Right lobe of liver (tissue), 6 donors: ENCODE data around the gene NLGN1. TPM values are rescaled to one million over a fixed set of nuclear protein-coding genes. Genes with fewer than 3 reads are reported as not detected.

Experiments used
- ATAC-seq, 4 donors: fragments of 200-7000 bp; cut with Tn5 transposase; one replicate each; pipeline ENCODE4 v1.9.1; 2020; ENCODE audit warnings: mild to moderate bottlenecking in 4 of 4, moderate library complexity in 4 of 4
- DNase-seq, 3 donors: peaks; one replicate each; pipeline ENCODE4 v3.0.0-alpha.2; 2020
- H3K27ac ChIP-seq, 3 donors: fragments of 200-600 bp; one replicate each; pipeline ENCODE4 v1.8.0; 2022
- H3K27me3 ChIP-seq, 2 donors: fragments of 200-600 bp; one replicate each; pipeline ENCODE4 v1.8.0; 2022
- H3K36me3 ChIP-seq, 4 donors: fragments of 200-600 bp; sonication (generic) in 1 of 4; one replicate each; pipeline versions ENCODE4 v1.5.1 to v1.8.0; 2017 to 2022; ENCODE audit warnings: control low read depth in 1 of 4
- H3K4me1 ChIP-seq, 4 donors: fragments of 200-600 bp; sonication (generic) in 1 of 4; one replicate each; pipeline versions ENCODE4 v1.5.1 to v1.8.0; 2017 to 2022; ENCODE audit warnings: control low read depth in 1 of 4
- H3K4me3 ChIP-seq, 3 donors: fragments of 200-600 bp; one replicate each; pipeline ENCODE4 v1.8.0; 2022
- H3K9me3 ChIP-seq, 4 donors: fragments of 200-600 bp; sonication (generic) in 1 of 4; one replicate each; pipeline versions ENCODE4 v1.5.1 to v1.8.0; 2017 to 2022; ENCODE audit warnings: control low read depth in 1 of 4
- POLR2A ChIP-seq: fragments of 450-650 bp; IDR thresholded peaks from one replicate; pipeline ENCODE4 v1.6.1; 2017; ENCODE audit warnings: antibody characterized with exemption, mild to moderate bottlenecking
- WGBS: methylation state at CpG from one replicate; pipeline ENCODE4 v1.1.6; 2018; ENCODE audit warnings: low coverage, low lambda C conversion rate; ENCODE audit not compliant: insufficient coverage; ENCODE audit errors: missing lambda C conversion rate; 5-methylcytosine and 5-hydroxymethylcytosine counted together
- intact Hi-C, 2 donors: fragments of 100-400 bp; cut with DNase I; formaldehyde crosslinking; loops; one replicate each; pipeline versions ENCODE4 v1.11.2 to v1.14.1; 2022
- total RNA-seq, 6 experiments: library from RNA; depleted of rRNA in 2 of 6; stranded (reverse); fragments of >200 nt in 2 of 6; fragmentation: NEBNext Ultra II Directional in 3 of 6; extraction: Animal tissue kit (Norgen Biotek cat#: 25700) in 3 of 6; gene quantifications; one replicate each; pipeline versions ENCODE4 v1.1.0 to v1.2.4, GENCODE V29; 2016 to 2023
- TF ChIP-seq, protein P1 (sequence below), 4 donors: fragments of 200-600 bp in 3 of 4; fragments of 450-650 bp in 1 of 4; IDR thresholded peaks; one replicate each; pipeline versions ENCODE4 v1.5.1 to v1.8.0; 2016 to 2022; ENCODE audit warnings: antibody characterized with exemption in 4 of 4, mild to moderate bottlenecking in 2 of 4
- donor health status: DM: no; HTN: yes; CAD: no.
- donor health status: DM: no; HTN: no; CAD: no.
- donor health status: DM: no; HTN: no; CAD: no.
- donor health status: DM: no; HTN: yes; CAD: no.
- donor health status: DM: no; HTN: yes; CAD: no.

The NLGN1 gene
- total RNA-seq, 6 experiments from 2014 or later = 0.02 to 0.12 TPM; not detected in 4

- no peak overlapping the region for H3K27ac ChIP-seq
- DNase-seq = no peak
- ATAC-seq = no peak
- no peaks in the 10 kb centered on the region for H3K9me3 ChIP-seq
- TF ChIP-seq POLR2A = no peak
- TF ChIP-seq, protein P1, sequence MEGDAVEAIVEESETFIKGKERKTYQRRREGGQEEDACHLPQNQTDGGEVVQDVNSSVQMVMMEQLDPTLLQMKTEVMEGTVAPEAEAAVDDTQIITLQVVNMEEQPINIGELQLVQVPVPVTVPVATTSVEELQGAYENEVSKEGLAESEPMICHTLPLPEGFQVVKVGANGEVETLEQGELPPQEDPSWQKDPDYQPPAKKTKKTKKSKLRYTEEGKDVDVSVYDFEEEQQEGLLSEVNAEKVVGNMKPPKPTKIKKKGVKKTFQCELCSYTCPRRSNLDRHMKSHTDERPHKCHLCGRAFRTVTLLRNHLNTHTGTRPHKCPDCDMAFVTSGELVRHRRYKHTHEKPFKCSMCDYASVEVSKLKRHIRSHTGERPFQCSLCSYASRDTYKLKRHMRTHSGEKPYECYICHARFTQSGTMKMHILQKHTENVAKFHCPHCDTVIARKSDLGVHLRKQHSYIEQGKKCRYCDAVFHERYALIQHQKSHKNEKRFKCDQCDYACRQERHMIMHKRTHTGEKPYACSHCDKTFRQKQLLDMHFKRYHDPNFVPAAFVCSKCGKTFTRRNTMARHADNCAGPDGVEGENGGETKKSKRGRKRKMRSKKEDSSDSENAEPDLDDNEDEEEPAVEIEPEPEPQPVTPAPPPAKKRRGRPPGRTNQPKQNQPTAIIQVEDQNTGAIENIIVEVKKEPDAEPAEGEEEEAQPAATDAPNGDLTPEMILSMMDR (IDR thresholded peaks at IDR 0.05) = no peak
- H3K4me3 ChIP-seq = no peak overlapping the region
- H3K4me1 ChIP-seq = no peaks in the 10 kb centered on the region
- H3K36me3 ChIP-seq = no peaks in the 10 kb centered on the region
- H3K27me3 ChIP-seq = no peaks in the 10 kb centered on the region
- intact Hi-C loops = no loop called here
- WGBS = 81% methylated on average over 4 of the region's 4 CpGs
Measured at GRCh38 chr3:173891272-173892100, 493.9 kb downstream of the NLGN1 start.

DNA sequence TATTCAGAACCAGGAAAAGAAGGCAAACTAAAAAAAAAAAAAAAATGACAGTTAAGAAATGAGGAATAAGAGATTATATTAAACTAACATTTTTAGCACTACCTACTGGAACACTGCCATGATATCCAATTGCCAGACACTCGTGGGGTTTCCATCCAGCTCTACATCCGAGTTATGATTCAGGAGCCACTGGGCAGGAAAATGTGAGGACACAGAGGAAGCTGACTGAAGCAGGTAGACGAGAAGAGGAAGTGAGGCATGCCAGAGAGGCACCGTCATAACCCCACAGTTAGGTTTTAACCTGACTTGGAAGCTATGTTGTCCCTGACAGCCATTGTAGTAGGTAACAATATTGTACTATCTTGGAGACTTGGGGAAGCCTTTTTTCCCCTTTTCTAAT is 495.0 kb downstream of the NLGN1 start:
- Histone ChIP-seq H3K36me3 (no peaks in the 10 kb centered on the region), H3K27ac (no peak overlapping the region), H3K4me3 (no peak overlapping the region), H3K4me1 (no peaks in the 10 kb centered on the region), H3K9me3 (no peaks in the 10 kb centered on the region), H3K27me3 (no peaks in the 10 kb centered on the region)
- intact Hi-C loops = no loop called here
- 24% methylated on average over 4 of the region's 4 CpGs for WGBS
- no peak for TF ChIP-seq POLR2A
- ATAC-seq (no peak), DNase-seq (no peak)

DNA sequence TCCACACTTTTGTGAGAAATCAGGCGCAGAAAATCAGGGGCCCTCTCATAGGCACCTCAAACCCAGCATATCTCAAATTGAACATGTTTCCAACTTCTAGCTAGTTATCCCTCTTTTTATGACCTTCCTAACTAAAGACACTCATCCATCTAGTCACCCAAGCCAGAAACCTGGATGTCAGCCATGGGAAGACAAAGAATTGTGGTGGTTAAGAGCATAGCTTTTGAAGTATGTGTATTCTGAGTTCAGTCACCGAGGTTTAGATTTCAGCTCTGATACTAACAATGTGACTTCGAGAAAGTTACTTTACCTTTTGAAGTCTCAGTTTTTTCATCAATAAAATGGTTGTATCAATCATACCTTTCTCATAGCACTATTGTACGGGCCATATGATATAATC is 495.5 kb downstream of the NLGN1 start:
- Histone ChIP-seq H3K27me3 (no peaks in the 10 kb centered on the region), H3K4me1 (no peaks in the 10 kb centered on the region), H3K4me3 (no peak overlapping the region), H3K36me3 (no peaks in the 10 kb centered on the region), H3K9me3 (no peaks in the 10 kb centered on the region), H3K27ac (no peak overlapping the region)
- intact Hi-C loops = no loop called here
- DNase-seq (no peak), ATAC-seq (no peak)
- no peak for TF ChIP-seq POLR2A
- TF ChIP-seq, protein P1 (IDR thresholded peaks at IDR 0.05) = no peak
- WGBS = 55% methylated on average over 4 of the region's 4 CpGs

- Histone ChIP-seq H3K4me3 (no peak overlapping the region), H3K27me3 (no peaks in the 10 kb centered on the region), H3K27ac (no peak overlapping the region), H3K9me3 (no peaks in the 10 kb centered on the region), H3K36me3 (no peaks in the 10 kb centered on the region), H3K4me1 (no peaks in the 10 kb centered on the region)
- ATAC-seq (no peak), DNase-seq (no peak)
- 46% methylated on average over 2 of the region's 2 CpGs for WGBS
- intact Hi-C loops = no loop called here
- no peak for TF ChIP-seq POLR2A
- TF ChIP-seq, protein P1 (IDR thresholded peaks at IDR 0.05) = no peak
Measured at GRCh38 chr3:173893835-173894234, 496.3 kb downstream of the NLGN1 start.

DNA sequence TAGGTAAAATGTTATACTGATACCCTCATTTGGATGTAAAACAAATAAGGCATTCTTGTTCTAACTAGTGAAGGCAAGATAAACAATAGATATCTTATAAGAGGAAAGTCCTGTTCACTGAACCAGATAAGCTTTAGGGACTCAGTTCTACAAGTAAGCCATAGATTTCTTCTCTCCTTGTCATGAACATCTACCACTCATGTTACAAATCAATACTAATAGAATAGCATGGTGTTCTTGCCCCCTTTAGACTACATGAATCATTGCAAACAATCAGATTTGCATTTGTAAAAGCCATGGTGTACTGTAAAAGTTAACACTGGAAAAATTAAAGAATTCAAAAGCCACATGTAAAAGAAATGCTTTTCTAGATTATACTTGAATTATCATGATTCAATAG is 500.1 kb downstream of the NLGN1 start:
- no peak overlapping the region for H3K27ac ChIP-seq
- H3K4me3 ChIP-seq = no peak overlapping the region
- TF ChIP-seq POLR2A = no peak
- TF ChIP-seq, protein P1 (IDR thresholded peaks at IDR 0.05) = no peak
- H3K27me3 ChIP-seq = no peaks in the 10 kb centered on the region
- intact Hi-C loops = no loop called here
- DNase-seq (no peak), ATAC-seq (no peak)
- no peaks in the 10 kb centered on the region for H3K4me1 ChIP-seq
- no peaks in the 10 kb centered on the region for H3K36me3 ChIP-seq
- no peaks in the 10 kb centered on the region for H3K9me3 ChIP-seq
